Hepatocyte (in vitro differentiated cells): ENCODE results near the gene EPHA2. TPM values are rescaled to one million over a fixed set of nuclear protein-coding genes. Genes with fewer than 3 reads are reported as not detected.

Experiments
- DNase-seq: peaks from one replicate; pipeline ENCODE4 v3.0.0-alpha.2; 2016; ENCODE audit warnings: low spot score
- H2AFZ ChIP-seq: fragments of 200-600 bp; sonication (generic); 2 replicates; pipeline ENCODE4 v1.6.0; 2016; ENCODE audit warnings: antibody characterized with exemption, mild to moderate bottlenecking
- H3K27ac ChIP-seq: fragments of 200-600 bp; sonication (generic); 2 replicates; pipeline ENCODE4 v1.5.1; 2016; ENCODE audit warnings: mild to moderate bottlenecking
- H3K27me3 ChIP-seq: fragments of 200-600 bp; sonication (generic); 2 replicates; pipeline ENCODE4 v1.6.1; 2016
- H3K36me3 ChIP-seq: fragments of 200-600 bp; sonication (generic); replicated peaks from 2 replicates; pipeline ENCODE4 v1.5.1; 2016; ENCODE audit warnings: low read depth; ENCODE audit not compliant: insufficient read depth
- H3K4me1 ChIP-seq: fragments of 200-600 bp; sonication (generic); 2 replicates; pipeline ENCODE4 v1.5.1; 2016; ENCODE audit warnings: mild to moderate bottlenecking, moderate library complexity; ENCODE audit not compliant: insufficient read depth
- H3K4me2 ChIP-seq: fragments of 200-600 bp; sonication (generic); 2 replicates; pipeline ENCODE4 v1.6.0; 2016
- H3K4me3 ChIP-seq: fragments of 200-600 bp; sonication (generic); 2 replicates; pipeline ENCODE4 v1.5.1; 2016; ENCODE audit warnings: mild to moderate bottlenecking
- H3K79me2 ChIP-seq: fragments of 200-600 bp; sonication (generic); 2 replicates; pipeline ENCODE4 v1.6.0; 2017; ENCODE audit warnings: mild to moderate bottlenecking
- H3K9me2 ChIP-seq: fragments of 200-600 bp; sonication (generic); replicated peaks from 2 replicates; pipeline ENCODE4 v1.6.0; 2017; ENCODE audit warnings: mild to moderate bottlenecking; ENCODE audit not compliant: insufficient read depth
- H3K9me3 ChIP-seq: fragments of 200-600 bp; sonication (generic); 2 replicates; pipeline ENCODE4 v1.5.1; 2016; ENCODE audit warnings: low read depth, mild to moderate bottlenecking
- H4K20me1 ChIP-seq: fragments of 200-600 bp; sonication (generic); 2 replicates; pipeline ENCODE4 v1.6.0; 2016; ENCODE audit warnings: mild to moderate bottlenecking; ENCODE audit not compliant: insufficient read depth, poor library complexity, severe bottlenecking
- CTCF ChIP-seq: fragments of 200-600 bp; sonication (generic); IDR thresholded peaks from 2 replicates; pipeline ENCODE4 v1.5.1; 2016; ENCODE audit warnings: antibody characterized with exemption, mild to moderate bottlenecking; ENCODE audit not compliant: poor library complexity
- EZH2 ChIP-seq: fragments of 200-600 bp; sonication (generic); IDR thresholded peaks from 2 replicates; pipeline ENCODE4 v1.6.1; 2016; ENCODE audit warnings: antibody characterized with exemption, mild to moderate bottlenecking, borderline replicate concordance
- EZH2phosphoT487 ChIP-seq: fragments of 200-600 bp; sonication (generic); IDR thresholded peaks from one replicate; pipeline ENCODE4 v1.6.1; 2018; ENCODE audit warnings: antibody characterized with exemption, mild to moderate bottlenecking, low read depth, moderate library complexity; ENCODE audit not compliant: unreplicated experiment, severe bottlenecking
- WGBS: methylation state at CpG from one replicate; pipeline ENCODE4 v1.1.6; 2016; ENCODE audit warnings: low lambda C conversion rate; ENCODE audit errors: missing lambda C conversion rate; 5-methylcytosine and 5-hydroxymethylcytosine counted together
- polyA plus RNA-seq: library from polyadenylated mRNA; unstranded; fragments of >200 nt; fragmentation: Nextera tagmentation; extraction: Ambion mirVana; gene quantifications from 2 replicates; pipeline ENCODE4 v1.2.1, GENCODE V29; 2016
- total RNA-seq: library from RNA; depleted of rRNA; stranded (reverse); fragments of >200 nt; gene quantifications from 2 replicates; pipeline ENCODE4 v1.2.3, GENCODE V29; 2014

The EPHA2 gene
- total and polyA plus RNA-seq, 2 experiments from 2014 or later: 20.4 to 27.3 TPM

- TF ChIP-seq EZH2phosphoT487: no peak
- no peak for TF ChIP-seq EZH2
- TF ChIP-seq CTCF: no peak
- H3K4me3 ChIP-seq: no peak overlapping the region
- no peaks in the 10 kb centered on the region for H3K9me2 ChIP-seq
- no peak overlapping the region for H3K27ac ChIP-seq
- H3K4me1 ChIP-seq: peaks cover 64% of the 10 kb centered on the region
- no peak for DNase-seq
- WGBS: 95% methylated on average over 7 of the region's 7 CpGs
- H3K9me3 ChIP-seq: no peaks in the 10 kb centered on the region
- H3K27me3 ChIP-seq: no peaks in the 10 kb centered on the region
- H3K79me2 ChIP-seq: peaks cover 78% of the 10 kb centered on the region
- no peaks in the 10 kb centered on the region for H4K20me1 ChIP-seq
- no peak overlapping the region for H3K4me2 ChIP-seq
- no peak overlapping the region for H2AFZ ChIP-seq
- no peaks in the 10 kb centered on the region for H3K36me3 ChIP-seq
These were observed 6.7 kb downstream of the EPHA2 start for GRCh38 chr1:16149146-16149545.

DNA sequence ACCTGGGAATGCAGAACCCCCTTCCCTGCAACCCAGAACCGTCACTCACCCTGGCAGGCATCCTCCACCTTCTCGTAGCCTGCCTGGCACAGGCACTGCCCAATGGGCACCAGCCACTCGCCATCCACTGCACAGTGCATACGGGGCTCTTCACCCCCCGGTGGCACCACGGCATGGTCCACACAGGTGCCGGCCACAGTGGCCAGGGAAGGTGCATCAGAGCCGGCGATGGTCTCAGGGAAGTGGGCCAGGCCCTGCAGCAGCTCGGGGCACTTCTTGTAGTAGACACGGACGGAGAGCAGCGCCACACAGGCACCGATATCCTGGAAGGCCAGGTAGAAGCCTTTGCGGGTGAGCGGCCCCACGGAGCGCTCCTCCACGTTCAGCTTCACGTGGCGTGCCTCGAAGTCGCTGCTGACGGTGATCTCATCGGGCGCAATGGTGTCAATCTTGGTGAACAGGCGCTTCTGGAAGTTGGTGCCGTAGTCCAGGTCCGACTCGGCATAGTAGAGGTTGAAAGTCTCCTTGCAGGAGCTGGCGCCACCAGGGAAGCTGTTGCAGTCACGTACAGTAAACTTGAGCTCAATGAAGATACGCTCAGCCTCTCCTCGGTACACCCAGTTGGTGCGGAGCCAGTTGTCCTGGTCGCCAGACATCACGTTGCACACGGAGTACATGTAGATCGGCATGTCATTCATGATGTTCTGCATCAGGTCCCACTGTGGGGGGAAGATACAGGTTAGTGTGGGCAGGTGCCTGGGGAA lies 7.4 kb downstream of the EPHA2 start:
- H3K4me1 ChIP-seq: peaks cover 64% of the 10 kb centered on the region

DNA sequence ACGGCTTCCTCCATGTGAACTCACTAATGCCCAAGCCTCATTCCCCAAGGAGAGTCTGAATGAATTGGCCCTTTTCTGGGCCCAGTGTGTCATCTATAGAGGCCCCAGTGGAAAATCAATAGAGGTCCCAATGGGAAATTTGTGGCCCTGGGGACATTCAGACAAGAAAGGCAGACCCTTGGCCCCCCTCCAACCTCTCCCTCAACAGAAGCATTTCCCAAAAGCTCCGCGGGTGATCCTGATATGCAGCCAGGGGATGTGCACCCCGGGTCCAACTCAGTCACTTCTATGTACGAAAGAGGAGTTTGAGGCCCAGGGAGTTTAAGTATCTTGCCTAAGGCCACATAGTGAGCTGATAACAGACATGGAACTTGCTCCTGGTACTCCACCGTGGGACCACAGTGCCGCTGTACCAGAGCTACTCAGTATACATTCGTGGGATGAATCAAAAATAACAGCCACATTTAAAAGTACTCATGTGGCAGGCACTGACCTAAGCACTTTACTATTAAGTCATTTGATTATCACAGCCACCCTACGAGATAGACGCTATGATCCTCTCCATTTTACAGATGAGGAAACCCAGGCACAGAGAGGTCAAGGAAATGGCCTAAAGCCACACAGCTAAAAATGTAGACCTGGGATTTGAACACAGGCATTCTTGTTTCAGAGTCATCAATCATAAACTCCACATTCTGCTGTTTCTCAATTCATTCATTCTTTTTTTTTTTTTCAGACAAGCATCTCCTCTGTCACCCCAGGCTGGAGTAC lies 8.5 kb downstream of the EPHA2 start:
- peaks cover 58% of the 10 kb centered on the region for H3K4me1 ChIP-seq
- no peaks in the 10 kb centered on the region for H3K9me2 ChIP-seq
- H3K27me3 ChIP-seq: no peaks in the 10 kb centered on the region
- H2AFZ ChIP-seq: no peak overlapping the region
- no peak for DNase-seq
- no peaks in the 10 kb centered on the region for H4K20me1 ChIP-seq
- no peaks in the 10 kb centered on the region for H3K9me3 ChIP-seq
- peak overlapping the region; percentile 91 for H3K27ac ChIP-seq
- 67% methylated on average over 10 of the region's 10 CpGs for WGBS
- TF ChIP-seq EZH2 (no peak), EZH2phosphoT487 (no peak), CTCF (no peak)
- H3K79me2 ChIP-seq: peaks cover 60% of the 10 kb centered on the region
- H3K4me3 ChIP-seq: no peak overlapping the region
- peak overlapping the region; percentile 75 for H3K4me2 ChIP-seq
- H3K36me3 ChIP-seq: no peaks in the 10 kb centered on the region

More for the DNA sequence above, 7.4 kb downstream of the EPHA2 start:
- Histone ChIP-seq H3K4me2 (no peak overlapping the region), H3K4me3 (no peak overlapping the region), H2AFZ (no peak overlapping the region), H3K9me2 (no peaks in the 10 kb centered on the region), H3K27me3 (no peaks in the 10 kb centered on the region), H4K20me1 (no peaks in the 10 kb centered on the region), H3K27ac (no peak overlapping the region), H3K79me2 (peaks cover 72% of the 10 kb centered on the region), H3K36me3 (no peaks in the 10 kb centered on the region), H3K9me3 (no peaks in the 10 kb centered on the region)
- WGBS: 96% methylated on average over 39 of the region's 39 CpGs
- DNase-seq: no peak
- no peak for TF ChIP-seq EZH2
